GM23248 (cell line): ENCODE results near the gene CHDH. TPM values are rescaled to one million over a fixed set of nuclear protein-coding genes. Genes with fewer than 3 reads are reported as not detected.

Source experiments
- DNase-seq: peaks from one replicate; pipeline ENCODE4 v3.0.0-alpha.2; 2015
- H2AFZ ChIP-seq: fragments of 200-600 bp; sonication (generic); 2 replicates; pipeline ENCODE4 v1.6.1; 2016; ENCODE audit warnings: antibody characterized with exemption
- H3F3A ChIP-seq: fragments of 200-600 bp; sonication (generic); 2 replicates; pipeline ENCODE4 v1.6.1; 2016; ENCODE audit warnings: mild to moderate bottlenecking, antibody characterized with exemption, mixed run types; ENCODE audit not compliant: insufficient read depth
- H3K27ac ChIP-seq: fragments of 200-600 bp; sonication (generic); 2 replicates; pipeline ENCODE4 v1.5.1; 2016; ENCODE audit warnings: mild to moderate bottlenecking
- H3K27me3 ChIP-seq: fragments of 200-600 bp; sonication (generic); replicated peaks from 2 replicates; pipeline ENCODE4 v1.6.1; 2016; ENCODE audit warnings: mild to moderate bottlenecking; ENCODE audit not compliant: insufficient read depth
- H3K36me3 ChIP-seq: fragments of 200-600 bp; sonication (generic); 2 replicates; pipeline ENCODE4 v1.6.1; 2016; ENCODE audit warnings: low read depth, mild to moderate bottlenecking
- H3K4me1 ChIP-seq: fragments of 200-600 bp; sonication (generic); 2 replicates; pipeline ENCODE4 v1.6.1; 2016; ENCODE audit warnings: mild to moderate bottlenecking; ENCODE audit not compliant: insufficient read depth
- H3K4me2 ChIP-seq: fragments of 200-600 bp; sonication (generic); one replicate; pipeline ENCODE4 v1.6.1; 2016; ENCODE audit warnings: mild to moderate bottlenecking; ENCODE audit not compliant: unreplicated experiment
- H3K4me3 ChIP-seq: fragments of 200-600 bp; sonication (generic); 2 replicates; pipeline ENCODE4 v1.5.1; 2016; ENCODE audit warnings: mild to moderate bottlenecking
- H3K79me2 ChIP-seq: fragments of 200-600 bp; sonication (generic); 2 replicates; pipeline ENCODE4 v1.6.1; 2016; ENCODE audit warnings: mild to moderate bottlenecking; ENCODE audit not compliant: insufficient read depth
- H3K9ac ChIP-seq: fragments of 200-600 bp; sonication (generic); 2 replicates; pipeline ENCODE4 v1.6.1; 2016; ENCODE audit warnings: mild to moderate bottlenecking
- H3K9me2 ChIP-seq: fragments of 200-600 bp; sonication (generic); 2 replicates; pipeline ENCODE4 v1.6.1; 2016; ENCODE audit warnings: mixed run types, mild to moderate bottlenecking, moderate library complexity; ENCODE audit not compliant: insufficient read depth
- H3K9me3 ChIP-seq: fragments of 200-600 bp; sonication (generic); one replicate; pipeline ENCODE4 v1.6.1; 2017; ENCODE audit warnings: low read depth
- H4K20me1 ChIP-seq: fragments of 200-600 bp; sonication (generic); 2 replicates; pipeline ENCODE4 v1.6.0; 2016; ENCODE audit not compliant: insufficient read depth
- EZH2 ChIP-seq: fragments of 200-600 bp; sonication (generic); IDR thresholded peaks from 2 replicates; pipeline ENCODE4 v1.6.1; 2018; ENCODE audit warnings: antibody characterized with exemption, mild to moderate bottlenecking; ENCODE audit not compliant: insufficient read depth, poor library complexity, severe bottlenecking
- EZH2phosphoT487 ChIP-seq: fragments of 200-600 bp; sonication (generic); IDR thresholded peaks from 2 replicates; pipeline ENCODE4 v1.6.1; 2018; ENCODE audit warnings: antibody characterized with exemption, moderate library complexity, mild to moderate bottlenecking, low read depth; ENCODE audit not compliant: insufficient read depth
- WGBS, 2 experiments: methylation state at CpG; one replicate each; pipeline ENCODE4 v1.1.6; 2015 to 2017; ENCODE audit warnings: low lambda C conversion rate in 2 of 2, low coverage in 1 of 2; ENCODE audit errors: missing lambda C conversion rate in 2 of 2; 5-methylcytosine and 5-hydroxymethylcytosine counted together
- in situ Hi-C: fragments of 300-500 bp; cut with MboI; formaldehyde crosslinking; loops from 2 replicates; pipeline ENCODE4 v1.15.0; 2020
- polyA plus RNA-seq: library from polyadenylated mRNA; unstranded; fragments of >200 nt; fragmentation: Nextera tagmentation; extraction: Ambion mirVana; gene quantifications from 2 replicates; pipeline ENCODE4 v1.2.1, GENCODE V29; 2016
- total RNA-seq: library from RNA; depleted of rRNA; stranded (reverse); fragments of >200 nt; shearing (Covaris generic); gene quantifications from 2 replicates; pipeline ENCODE4 v1.2.3, GENCODE V29; 2014

Gene CHDH
- total and polyA plus RNA-seq, 2 experiments from 2014 or later: 0.11 TPM; not detected in 1

- in situ Hi-C loops: no loop called here
- no peaks in the 10 kb centered on the region for H3K36me3 ChIP-seq
- H3K4me3 ChIP-seq: no peak overlapping the region
- DNase-seq: no peak
- no peak overlapping the region for H3K4me2 ChIP-seq
- TF ChIP-seq EZH2phosphoT487 (no peak), EZH2 (no peak)
- no peak overlapping the region for H3K27ac ChIP-seq
- WGBS, 2 experiments: 88 to 91% methylated on average over 17 of the region's 17 CpGs
- H3K9ac ChIP-seq: no peak overlapping the region
- no peaks in the 10 kb centered on the region for H3K9me3 ChIP-seq
- no peak overlapping the region for H2AFZ ChIP-seq
- H3K9me2 ChIP-seq: no peaks in the 10 kb centered on the region
- no peaks in the 10 kb centered on the region for H4K20me1 ChIP-seq
- H3K27me3 ChIP-seq: no peaks in the 10 kb centered on the region
- no peaks in the 10 kb centered on the region for H3K4me1 ChIP-seq
- no peaks in the 10 kb centered on the region for H3K79me2 ChIP-seq
- H3F3A ChIP-seq: no peaks in the 10 kb centered on the region
Observed at GRCh38 chr3:53817809-53818208, 28.4 kb downstream of the CHDH start.

GRCh38 chr3:53817211-53817610, 29.0 kb downstream of the CHDH start:
- no peak overlapping the region for H3K9ac ChIP-seq
- H3K36me3 ChIP-seq: no peaks in the 10 kb centered on the region
- in situ Hi-C loops: no loop called here
- H3K27ac ChIP-seq: no peak overlapping the region
- no peak for DNase-seq
- H3K79me2 ChIP-seq: no peaks in the 10 kb centered on the region
- H3K27me3 ChIP-seq: no peaks in the 10 kb centered on the region
- no peaks in the 10 kb centered on the region for H3F3A ChIP-seq
- no peaks in the 10 kb centered on the region for H3K4me1 ChIP-seq
- no peak overlapping the region for H2AFZ ChIP-seq
- H4K20me1 ChIP-seq: no peaks in the 10 kb centered on the region
- H3K4me3 ChIP-seq: no peak overlapping the region
- H3K4me2 ChIP-seq: no peak overlapping the region
- no peaks in the 10 kb centered on the region for H3K9me3 ChIP-seq
- no peak for TF ChIP-seq EZH2
- TF ChIP-seq EZH2phosphoT487: no peak
- no peaks in the 10 kb centered on the region for H3K9me2 ChIP-seq
- WGBS, 2 experiments: 72 to 79% methylated on average over 6 of the region's 6 CpGs

GRCh38 chr3:53816425-53816824, 29.8 kb downstream of the CHDH start:
- Histone ChIP-seq H3K9ac (no peak overlapping the region), H2AFZ (no peak overlapping the region), H3K4me3 (no peak overlapping the region), H3K4me1 (no peaks in the 10 kb centered on the region), H3F3A (no peaks in the 10 kb centered on the region), H4K20me1 (no peaks in the 10 kb centered on the region), H3K4me2 (no peak overlapping the region), H3K36me3 (no peaks in the 10 kb centered on the region), H3K79me2 (no peaks in the 10 kb centered on the region), H3K9me2 (no peaks in the 10 kb centered on the region), H3K27me3 (no peaks in the 10 kb centered on the region), H3K27ac (no peak overlapping the region), H3K9me3 (no peaks in the 10 kb centered on the region)
- 67 to 81% methylated on average over 4 of the region's 4 CpGs for WGBS, 2 experiments
- DNase-seq: no peak
- in situ Hi-C loops: no loop called here
- TF ChIP-seq EZH2: no peak
- TF ChIP-seq EZH2phosphoT487: no peak

- no peak overlapping the region for H3K4me3 ChIP-seq
- H3K9me3 ChIP-seq: no peaks in the 10 kb centered on the region
- TF ChIP-seq EZH2 (no peak), EZH2phosphoT487 (no peak)
- H3K79me2 ChIP-seq: no peaks in the 10 kb centered on the region
- H3K36me3 ChIP-seq: no peaks in the 10 kb centered on the region
- H4K20me1 ChIP-seq: no peaks in the 10 kb centered on the region
- no peak overlapping the region for H3K27ac ChIP-seq
- H3K9me2 ChIP-seq: no peaks in the 10 kb centered on the region
- no peak for DNase-seq
- no peak overlapping the region for H3K4me2 ChIP-seq
- H2AFZ ChIP-seq: no peak overlapping the region
- H3K9ac ChIP-seq: no peak overlapping the region
- in situ Hi-C loops: no loop called here
- WGBS, 2 experiments: 76 to 77% methylated on average over 7 of the region's 7 CpGs
- no peaks in the 10 kb centered on the region for H3K27me3 ChIP-seq
- no peaks in the 10 kb centered on the region for H3K4me1 ChIP-seq
- H3F3A ChIP-seq: no peaks in the 10 kb centered on the region
Observed at GRCh38 chr3:53815651-53816050, 30.6 kb downstream of the CHDH start.

GRCh38 chr3:53815067-53815466, 31.2 kb downstream of the CHDH start:
- no peaks in the 10 kb centered on the region for H3F3A ChIP-seq
- TF ChIP-seq EZH2phosphoT487 (no peak), EZH2 (no peak)
- H3K4me3 ChIP-seq: no peak overlapping the region
- in situ Hi-C loops: no loop called here
- no peak overlapping the region for H3K4me2 ChIP-seq
- H3K27ac ChIP-seq: no peak overlapping the region
- H3K4me1 ChIP-seq: no peaks in the 10 kb centered on the region
- no peaks in the 10 kb centered on the region for H3K9me2 ChIP-seq
- no peaks in the 10 kb centered on the region for H3K79me2 ChIP-seq
- H2AFZ ChIP-seq: no peak overlapping the region
- no peak overlapping the region for H3K9ac ChIP-seq
- H3K9me3 ChIP-seq: no peaks in the 10 kb centered on the region
- 77 to 85% methylated on average over 4 of the region's 4 CpGs for WGBS, 2 experiments
- DNase-seq: no peak
- H3K36me3 ChIP-seq: no peaks in the 10 kb centered on the region
- H3K27me3 ChIP-seq: no peaks in the 10 kb centered on the region
- H4K20me1 ChIP-seq: no peaks in the 10 kb centered on the region
